Heart left ventricle (tissue), 16 donors: Measurements from ENCODE around the gene LRRC46. TPM values are rescaled to one million over a fixed set of nuclear protein-coding genes. Genes with fewer than 3 reads are reported as not detected.

Source experiments
- ATAC-seq, 4 donors: fragments of 200-7000 bp; cut with Tn5 transposase; one replicate each; pipeline ENCODE4 v1.9.1; 2020 to 2022; ENCODE audit warnings: moderate library complexity in 4 of 4, mild to moderate bottlenecking in 3 of 4, moderate number of reproducible peaks in 1 of 4
- DNase-seq, 5 donors: peaks; one replicate each; pipeline ENCODE4 v3.0.0-alpha.2; 2020
- H3K27ac ChIP-seq, 12 donors: fragments of 200-600 bp; sonication (generic) in 4 of 12; one replicate each; pipeline versions ENCODE4 v1.5.0 to v1.8.0; 2016 to 2022; ENCODE audit warnings: mild to moderate bottlenecking in 2 of 12
- H3K27me3 ChIP-seq, 9 donors: fragments of 200-600 bp; sonication (generic) in 2 of 9; one replicate each; pipeline versions ENCODE4 v1.5.1 to v1.8.0; 2016 to 2022; ENCODE audit warnings: mild to moderate bottlenecking in 3 of 9
- H3K36me3 ChIP-seq, 9 donors: fragments of 200-600 bp; sonication (generic) in 2 of 9; one replicate each; pipeline versions ENCODE4 v1.5.0 to v1.8.0; 2018 to 2022; ENCODE audit warnings: mild to moderate bottlenecking in 2 of 9
- H3K4me1 ChIP-seq, 12 donors: fragments of 200-600 bp; sonication (generic) in 4 of 12; one replicate each; pipeline versions ENCODE4 v1.5.0 to v1.8.0; 2016 to 2022; ENCODE audit warnings: mild to moderate bottlenecking in 3 of 12
- H3K4me3 ChIP-seq, 12 donors: fragments of 200-600 bp; sonication (generic) in 4 of 12; one replicate each; pipeline versions ENCODE4 v1.5.0 to v1.8.0; 2017 to 2022; ENCODE audit warnings: mild to moderate bottlenecking in 9 of 12, moderate library complexity in 4 of 12
- H3K9me3 ChIP-seq, 12 donors: fragments of 200-600 bp; sonication (generic) in 4 of 12; one replicate each; pipeline versions ENCODE4 v1.5.0 to v1.8.0; 2016 to 2022; ENCODE audit warnings: mild to moderate bottlenecking in 1 of 12
- POLR2A ChIP-seq, 2 donors: fragments of 450-650 bp; IDR thresholded peaks; one replicate each; pipeline ENCODE4 v1.6.1; 2017; ENCODE audit warnings: antibody characterized with exemption in 2 of 2, mild to moderate bottlenecking in 2 of 2, moderate library complexity in 2 of 2
- WGBS, 4 donors: extraction: QIAGEN DNeasy Blood & Tissue Kit in 2 of 4; methylation state at CpG; one replicate each; pipeline versions ENCODE4 v1.1.5 to v1.1.7; 2013 to 2018; 5-methylcytosine and 5-hydroxymethylcytosine counted together
- intact Hi-C, 10 donors: fragments of 100-400 bp; cut with DNase I; formaldehyde crosslinking; loops; one replicate each; pipeline versions ENCODE4 v1.11.1 to v1.14.2; 2022
- polyA plus RNA-seq, 2 donors: library from polyadenylated mRNA; stranded (reverse); fragments of 200-250 nt; gene quantifications; one replicate each; pipeline ENCODE4 v1.2.3, GENCODE V29; 2013
- total RNA-seq, 9 donors: library from RNA; depleted of rRNA in 2 of 9; stranded (reverse); fragments of >200 nt in 2 of 9; fragmentation: NEBNext Ultra II Directional in 3 of 9; extraction: Animal tissue kit (Norgen Biotek cat#: 25700) in 3 of 9; gene quantifications; one replicate each; pipeline versions ENCODE4 v1.1.0 to v1.2.4, GENCODE V29; 2016 to 2023
- TF ChIP-seq, protein P1 (sequence below), 12 donors: fragments of 200-600 bp; sonication (generic) in 4 of 12; IDR thresholded peaks; one replicate each; pipeline versions ENCODE4 v1.5.0 to v1.8.0; 2018 to 2022; ENCODE audit warnings: antibody characterized with exemption in 12 of 12, mild to moderate bottlenecking in 5 of 12
- donor health status: ischemic (EF 13 %, LVEDD 7.1; RV severe dilation, severe dysfunction).
- donor health status: healthy with polysubstance abuse.
- donor health status: DM: no; HTN: yes; CAD: no.
- donor health status: DM: no; HTN: no; CAD: no.
- donor health status: ischemic (EF 25% LVEDD 6.9; RV normal size, moderate dysfunction).
- donor health status: ischemic (EF 25% LVEDD 5.7; RV mildly dilated, moderate dysfunction).
- donor health status: healthy.
- donor health status: DM: yes; HTN: yes; CAD: no.
- donor health status: ischemic (EF 35%, LVEDD 5.7; RV mildly dilated, moderate dysfunction).
- donor health status: nonischemic (EF 11% LVEDD 7.7; RV severe dilation, severe dysfunction).
- donor health status: DM: yes; HTN: yes; CAD: no.
- donor health status: PGD.
- donor health status: ischemic (EF 29% LVEDD 5.4; RV normal size, mild dysfunction).
- donor health status: nonischemic (EF 23%, LVEDD 6.1; RV moderate dilation, normal function).

The LRRC46 gene
- total and polyA plus RNA-seq, 11 donors, result 0.17 to 0.44 (median 0.32) TPM; not detected in 2

DNA sequence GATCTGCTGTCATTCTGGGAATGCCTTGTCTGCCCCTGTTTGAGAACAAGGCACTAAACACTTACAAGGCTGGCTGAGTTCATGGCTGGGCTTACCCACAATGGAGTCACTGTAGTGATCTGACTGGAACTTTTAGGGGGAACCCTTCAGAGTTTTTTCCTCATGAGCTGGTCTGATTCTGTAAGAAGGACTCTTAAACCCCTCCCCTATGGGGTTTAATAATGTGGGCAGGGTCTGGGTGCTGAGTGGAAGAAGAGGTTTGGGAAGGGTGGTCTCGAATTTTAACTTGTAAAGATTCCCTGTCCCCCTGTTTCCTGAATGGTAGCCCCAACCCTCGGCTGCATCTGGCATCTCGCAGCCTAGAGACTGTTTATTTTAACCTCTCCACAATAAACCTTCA, 40.4 kb upstream of the LRRC46 start:
- no peaks in the 10 kb centered on the region for H3K9me3 ChIP-seq
- TF ChIP-seq, protein P1, sequence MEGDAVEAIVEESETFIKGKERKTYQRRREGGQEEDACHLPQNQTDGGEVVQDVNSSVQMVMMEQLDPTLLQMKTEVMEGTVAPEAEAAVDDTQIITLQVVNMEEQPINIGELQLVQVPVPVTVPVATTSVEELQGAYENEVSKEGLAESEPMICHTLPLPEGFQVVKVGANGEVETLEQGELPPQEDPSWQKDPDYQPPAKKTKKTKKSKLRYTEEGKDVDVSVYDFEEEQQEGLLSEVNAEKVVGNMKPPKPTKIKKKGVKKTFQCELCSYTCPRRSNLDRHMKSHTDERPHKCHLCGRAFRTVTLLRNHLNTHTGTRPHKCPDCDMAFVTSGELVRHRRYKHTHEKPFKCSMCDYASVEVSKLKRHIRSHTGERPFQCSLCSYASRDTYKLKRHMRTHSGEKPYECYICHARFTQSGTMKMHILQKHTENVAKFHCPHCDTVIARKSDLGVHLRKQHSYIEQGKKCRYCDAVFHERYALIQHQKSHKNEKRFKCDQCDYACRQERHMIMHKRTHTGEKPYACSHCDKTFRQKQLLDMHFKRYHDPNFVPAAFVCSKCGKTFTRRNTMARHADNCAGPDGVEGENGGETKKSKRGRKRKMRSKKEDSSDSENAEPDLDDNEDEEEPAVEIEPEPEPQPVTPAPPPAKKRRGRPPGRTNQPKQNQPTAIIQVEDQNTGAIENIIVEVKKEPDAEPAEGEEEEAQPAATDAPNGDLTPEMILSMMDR (IDR thresholded peaks at IDR 0.05), result no peak
- no peak for TF ChIP-seq POLR2A (IDR thresholded peaks at IDR 0.05)
- peaks cover 17 to 89% (median 68%) of the 10 kb centered on the region in 9 donors for H3K27me3 ChIP-seq
- DNase-seq, result no peak
- H3K36me3 ChIP-seq, result no peaks in the 10 kb centered on the region
- H3K4me3 ChIP-seq, result no peak overlapping the region
- no peak for ATAC-seq
- intact Hi-C loops, result loop anchor here in 4 of 10 donors (5.0 to 10.0 kb wide), 4 partner anchors 86 to 126 kb away; partner anchors contain the start of gene TBKBP1 (in 1 of the 4)
- WGBS, 4 donors, result 41 to 49% (median 44%) methylated on average over 3 of the region's 3 CpGs
- no peak overlapping the region for H3K27ac ChIP-seq
- H3K4me1 ChIP-seq, result peaks cover 0 to 10% (median 5%) of the 10 kb centered on the region in 12 donors

DNA sequence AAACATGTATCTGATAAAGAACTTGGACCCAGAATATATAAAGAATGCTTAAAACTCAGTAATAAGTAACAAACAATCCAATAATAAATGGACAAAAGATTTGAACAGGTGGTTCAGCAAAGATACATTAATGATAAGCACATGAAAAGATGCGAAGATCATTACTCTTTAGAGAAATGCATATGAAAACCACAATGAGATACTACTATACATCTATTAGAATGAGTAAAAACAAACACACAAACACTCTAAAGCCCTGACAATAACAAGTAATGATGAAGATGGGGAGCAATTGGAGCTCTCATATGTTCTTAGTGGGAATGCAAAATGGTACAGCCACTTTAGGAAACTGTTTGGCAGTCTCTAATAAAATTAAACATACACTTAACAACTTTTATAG, 39.0 kb upstream of the LRRC46 start:
- Histone ChIP-seq H3K4me1 (peaks cover 0 to 10% (median 5%) of the 10 kb centered on the region in 12 donors), H3K9me3 (no peaks in the 10 kb centered on the region), H3K4me3 (no peak overlapping the region), H3K27me3 (peaks cover 13 to 84% (median 65%) of the 10 kb centered on the region in 9 donors), H3K36me3 (no peaks in the 10 kb centered on the region), H3K27ac (no peak overlapping the region)
- 72 to 79% (median 77%) methylated on average over 1 of the region's 1 CpG for WGBS, 4 donors
- ATAC-seq (no peak), DNase-seq (no peak)
- intact Hi-C loops, result loop anchor here in 4 of 10 donors (5.0 to 10.0 kb wide), 4 partner anchors 88 to 128 kb away; partner anchors contain the start of gene TBKBP1 (in 1 of the 4)
- TF ChIP-seq POLR2A (IDR thresholded peaks at IDR 0.05), result no peak
- TF ChIP-seq, protein P1 (IDR thresholded peaks at IDR 0.05), result no peak

DNA sequence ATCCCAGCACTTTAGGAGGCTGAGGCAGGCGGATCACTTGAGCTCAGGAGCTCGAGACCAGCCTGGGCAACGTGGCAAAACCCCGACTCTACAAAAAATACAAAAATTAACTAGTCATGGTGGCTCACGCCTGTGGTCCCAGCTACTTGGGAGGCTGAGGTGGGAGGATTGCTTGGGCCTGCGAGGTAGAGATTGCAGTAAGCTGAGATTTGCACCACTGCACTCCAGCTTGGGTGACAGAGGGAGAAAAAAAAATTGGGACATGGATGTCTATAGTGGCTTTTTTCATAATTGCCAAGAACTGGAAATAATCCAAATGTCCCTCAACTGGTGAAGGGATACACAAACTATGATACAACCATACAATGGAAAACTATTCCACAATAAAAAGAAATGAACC, 38.5 kb upstream of the LRRC46 start:
- WGBS, 4 donors, result 61 to 66% (median 63%) methylated on average over 6 of the region's 6 CpGs
- Histone ChIP-seq H3K27ac (no peak overlapping the region), H3K27me3 (peaks cover 11 to 80% (median 60%) of the 10 kb centered on the region in 9 donors), H3K9me3 (no peaks in the 10 kb centered on the region), H3K4me3 (no peak overlapping the region), H3K36me3 (no peaks in the 10 kb centered on the region), H3K4me1 (peaks cover 0 to 10% (median 5%) of the 10 kb centered on the region in 12 donors)
- ATAC-seq (no peak), DNase-seq (no peak)
- TF ChIP-seq, protein P1 (IDR thresholded peaks at IDR 0.05), result no peak
- no peak for TF ChIP-seq POLR2A (IDR thresholded peaks at IDR 0.05)
- intact Hi-C loops, result loop anchor here in 4 of 10 donors (5.0 to 10.0 kb wide), 4 partner anchors 88 to 128 kb away; partner anchors contain the start of gene TBKBP1 (in 1 of the 4)

DNA sequence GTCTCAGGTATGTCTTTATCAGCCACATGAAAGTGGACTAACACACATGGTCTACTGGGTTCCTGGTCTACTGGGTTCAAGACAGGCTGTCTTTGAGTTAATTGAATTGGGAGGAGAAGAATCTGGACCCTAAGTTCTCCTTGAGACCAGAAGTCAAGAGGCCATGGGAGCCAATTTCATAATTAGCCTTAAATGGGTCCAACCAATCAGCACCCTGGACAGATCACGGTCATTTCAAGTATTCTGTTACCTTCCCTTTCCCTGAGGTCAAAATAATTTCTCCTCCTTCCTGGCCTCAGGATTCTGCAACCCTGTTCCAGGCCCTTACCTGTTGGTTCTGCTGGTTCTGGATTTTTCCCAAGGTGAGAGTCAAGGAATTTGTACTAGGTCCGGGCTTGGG, 33.7 kb upstream of the LRRC46 start:
- TF ChIP-seq POLR2A (IDR thresholded peaks at IDR 0.05), result no peak
- TF ChIP-seq, protein P1 (IDR thresholded peaks at IDR 0.05), result no peak
- H3K4me1 ChIP-seq, result no peaks in the 10 kb centered on the region
- intact Hi-C loops, result loop anchor here in 3 of 10 donors (10.0 kb wide), 3 partner anchors 93 to 133 kb away; partner anchors contain the start of gene TBKBP1 (in 1 of the 3)
- WGBS, 4 donors, result 47 to 61% (median 52%) methylated on average over 2 of the region's 2 CpGs
- H3K36me3 ChIP-seq, result no peaks in the 10 kb centered on the region
- no peak overlapping the region for H3K4me3 ChIP-seq
- H3K27me3 ChIP-seq, result peaks cover 0 to 39% (median 21%) of the 10 kb centered on the region in 9 donors
- ATAC-seq (no peak), DNase-seq (no peak)
- no peak overlapping the region for H3K27ac ChIP-seq
- no peaks in the 10 kb centered on the region for H3K9me3 ChIP-seq
